ENCODE results near the gene RGS6. TPM values are rescaled to one million over a fixed set of nuclear protein-coding genes. Genes with fewer than 3 reads are reported as not detected.

RGS6 gene
- total and polyA plus RNA-seq, 4 donors, result 0.06 to 5.3 (median 0.17) TPM; not detected in 1

DNA sequence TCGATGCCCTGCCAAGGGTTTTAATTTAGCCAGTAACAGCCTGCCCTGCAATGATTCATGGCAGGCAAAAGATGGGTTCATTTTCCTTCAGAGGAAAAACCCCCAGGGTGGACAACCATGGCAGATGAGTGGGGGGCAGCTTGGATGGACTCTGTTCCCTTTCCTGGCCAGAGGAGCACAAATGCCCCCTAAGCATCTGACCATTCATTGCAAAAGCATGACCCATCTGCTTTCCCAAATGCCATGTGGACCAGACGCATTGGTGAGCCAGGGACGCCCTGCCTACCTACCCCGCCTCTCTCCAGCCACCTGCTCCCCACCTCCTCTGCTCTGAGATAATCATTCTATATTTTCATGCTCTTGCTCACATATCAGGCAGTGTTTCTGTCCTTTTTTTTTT is 679.8 kb downstream of the RGS6 start:
- Histone ChIP-seq H3K36me3 (ENCODE audit: control insufficient read depth in 4 of 4, insufficient read depth in 3 of 4, low read depth in 1 of 4, low read length in 3 of 4) (no peaks in the 10 kb centered on the region), H3K27ac (ENCODE audit: low read depth in 1 of 2, low read length in 2 of 2) (no peak overlapping the region), H3K9ac (ENCODE audit: low read depth in 1 of 2, low read length in 2 of 2) (no peak overlapping the region), H3K4me1 (ENCODE audit: control insufficient read depth in 4 of 4, insufficient read depth in 4 of 4, low read length in 3 of 4) (peaks cover 0 to 16% (median 9%) of the 10 kb centered on the region in 4 donors), H3K4me3 (ENCODE audit: low read depth in 1 of 3, low read length in 3 of 3) (no peak overlapping the region), H3K9me3 (ENCODE audit: control insufficient read depth in 4 of 4, low read length in 3 of 4) (no peaks in the 10 kb centered on the region), H3K27me3 (ENCODE audit: control insufficient read depth in 4 of 4, insufficient read depth in 4 of 4, low read length in 3 of 4) (no peaks in the 10 kb centered on the region)
- WGBS, result 97% methylated on average over 4 of the region's 4 CpGs
- TF ChIP-seq MAX (IDR thresholded peaks at IDR 0.05), result no peak
- no peak for TF ChIP-seq GABPA (IDR thresholded peaks at IDR 0.05 in 1 of 2, conservative IDR thresholded peaks at IDR 0.05 in 1 of 2)
- TF ChIP-seq HNF4A (conservative IDR thresholded peaks at IDR 0.05), result no peak
- TF ChIP-seq RXRA (IDR thresholded peaks at IDR 0.05), result no peak
- TF ChIP-seq NR2F2 (IDR thresholded peaks at IDR 0.05), result no peak
- no peak for TF ChIP-seq CTCF (IDR thresholded peaks at IDR 0.05; ENCODE audit: low read depth, low read length, missing input control)
- no peak for TF ChIP-seq EGR1 (IDR thresholded peaks at IDR 0.05; ENCODE audit: low read depth in 2 of 2)
- TF ChIP-seq, protein P1, sequence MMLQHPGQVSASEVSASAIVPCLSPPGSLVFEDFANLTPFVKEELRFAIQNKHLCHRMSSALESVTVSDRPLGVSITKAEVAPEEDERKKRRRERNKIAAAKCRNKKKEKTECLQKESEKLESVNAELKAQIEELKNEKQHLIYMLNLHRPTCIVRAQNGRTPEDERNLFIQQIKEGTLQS (IDR thresholded peaks at IDR 0.05), result no peak
- no peak for TF ChIP-seq ZBTB33 (IDR thresholded peaks at IDR 0.05)
- DNase-seq (ENCODE audit: low spot score), result no peak

- H3K4me1 ChIP-seq (ENCODE audit: control insufficient read depth in 4 of 4, insufficient read depth in 4 of 4, low read length in 3 of 4), result peaks cover 0 to 16% (median 9%) of the 10 kb centered on the region in 4 donors
- no peak overlapping the region for H3K9ac ChIP-seq (ENCODE audit: low read depth in 1 of 2, low read length in 2 of 2)
- H3K9me3 ChIP-seq (ENCODE audit: control insufficient read depth in 4 of 4, low read length in 3 of 4), result no peaks in the 10 kb centered on the region
- H3K27me3 ChIP-seq (ENCODE audit: control insufficient read depth in 4 of 4, insufficient read depth in 4 of 4, low read length in 3 of 4), result no peaks in the 10 kb centered on the region
- no peaks in the 10 kb centered on the region for H3K36me3 ChIP-seq (ENCODE audit: control insufficient read depth in 4 of 4, insufficient read depth in 3 of 4, low read depth in 1 of 4, low read length in 3 of 4)
- WGBS, result 59% methylated on average over 13 of the region's 13 CpGs
- no peak for DNase-seq (ENCODE audit: low spot score)
- H3K4me3 ChIP-seq (ENCODE audit: low read depth in 1 of 3, low read length in 3 of 3), result no peak overlapping the region
- peak overlapping the region in 1 of 2 donors; percentile 42 for H3K27ac ChIP-seq (ENCODE audit: low read depth in 1 of 2, low read length in 2 of 2)
- TF ChIP-seq MAX (IDR thresholded peaks at IDR 0.05) (no peak), JUND (IDR thresholded peaks at IDR 0.05) (peak in 1 of 2 donors; percentile 54), NR2F2 (IDR thresholded peaks at IDR 0.05) (peak; percentile 83), TAF1 (conservative IDR thresholded peaks at IDR 0.05) (no peak), FOXA2 (IDR thresholded peaks at IDR 0.05) (no peak), FOXA1 (IDR thresholded peaks at IDR 0.05) (peak; percentile 50), HNF4G (IDR thresholded peaks at IDR 0.05) (no peak), CTCF (IDR thresholded peaks at IDR 0.05; ENCODE audit: low read depth, low read length, missing input control) (no peak), EGR1 (IDR thresholded peaks at IDR 0.05; ENCODE audit: low read depth in 2 of 2) (no peak), GABPA (IDR thresholded peaks at IDR 0.05 in 1 of 2, conservative IDR thresholded peaks at IDR 0.05 in 1 of 2) (no peak), ZBTB33 (IDR thresholded peaks at IDR 0.05) (no peak), SP1 (IDR thresholded peaks at IDR 0.05) (peak; percentile 50), HNF4A (conservative IDR thresholded peaks at IDR 0.05) (peak; percentile 58 to 83), RXRA (IDR thresholded peaks at IDR 0.05) (peak; percentile 72 to 81), YY1 (IDR thresholded peaks at IDR 0.05) (peak; percentile 98)
- TF ChIP-seq, protein P2, sequence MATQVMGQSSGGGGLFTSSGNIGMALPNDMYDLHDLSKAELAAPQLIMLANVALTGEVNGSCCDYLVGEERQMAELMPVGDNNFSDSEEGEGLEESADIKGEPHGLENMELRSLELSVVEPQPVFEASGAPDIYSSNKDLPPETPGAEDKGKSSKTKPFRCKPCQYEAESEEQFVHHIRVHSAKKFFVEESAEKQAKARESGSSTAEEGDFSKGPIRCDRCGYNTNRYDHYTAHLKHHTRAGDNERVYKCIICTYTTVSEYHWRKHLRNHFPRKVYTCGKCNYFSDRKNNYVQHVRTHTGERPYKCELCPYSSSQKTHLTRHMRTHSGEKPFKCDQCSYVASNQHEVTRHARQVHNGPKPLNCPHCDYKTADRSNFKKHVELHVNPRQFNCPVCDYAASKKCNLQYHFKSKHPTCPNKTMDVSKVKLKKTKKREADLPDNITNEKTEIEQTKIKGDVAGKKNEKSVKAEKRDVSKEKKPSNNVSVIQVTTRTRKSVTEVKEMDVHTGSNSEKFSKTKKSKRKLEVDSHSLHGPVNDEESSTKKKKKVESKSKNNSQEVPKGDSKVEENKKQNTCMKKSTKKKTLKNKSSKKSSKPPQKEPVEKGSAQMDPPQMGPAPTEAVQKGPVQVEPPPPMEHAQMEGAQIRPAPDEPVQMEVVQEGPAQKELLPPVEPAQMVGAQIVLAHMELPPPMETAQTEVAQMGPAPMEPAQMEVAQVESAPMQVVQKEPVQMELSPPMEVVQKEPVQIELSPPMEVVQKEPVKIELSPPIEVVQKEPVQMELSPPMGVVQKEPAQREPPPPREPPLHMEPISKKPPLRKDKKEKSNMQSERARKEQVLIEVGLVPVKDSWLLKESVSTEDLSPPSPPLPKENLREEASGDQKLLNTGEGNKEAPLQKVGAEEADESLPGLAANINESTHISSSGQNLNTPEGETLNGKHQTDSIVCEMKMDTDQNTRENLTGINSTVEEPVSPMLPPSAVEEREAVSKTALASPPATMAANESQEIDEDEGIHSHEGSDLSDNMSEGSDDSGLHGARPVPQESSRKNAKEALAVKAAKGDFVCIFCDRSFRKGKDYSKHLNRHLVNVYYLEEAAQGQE (IDR thresholded peaks at IDR 0.05), result no peak
Measured at GRCh38 chr14:72613231-72613974, 681.2 kb downstream of the RGS6 start.
